GM21723 (cell line): ENCODE results near the gene TAF12.
"Not testable (repeated sequence)": the region's sequence is repeated elsewhere in the genome, so short reads cannot be mapped to it uniquely, and the experiment has no call there.

Source experiments
- ATAC-seq: cut with Tn5 transposase; IDR thresholded peaks from one replicate; pipeline ENCODE4 v1.9.1; 2021; ENCODE audit warnings: mild to moderate bottlenecking, moderate library complexity; ENCODE audit not compliant: unreplicated experiment

The TAF12 gene

DNA sequence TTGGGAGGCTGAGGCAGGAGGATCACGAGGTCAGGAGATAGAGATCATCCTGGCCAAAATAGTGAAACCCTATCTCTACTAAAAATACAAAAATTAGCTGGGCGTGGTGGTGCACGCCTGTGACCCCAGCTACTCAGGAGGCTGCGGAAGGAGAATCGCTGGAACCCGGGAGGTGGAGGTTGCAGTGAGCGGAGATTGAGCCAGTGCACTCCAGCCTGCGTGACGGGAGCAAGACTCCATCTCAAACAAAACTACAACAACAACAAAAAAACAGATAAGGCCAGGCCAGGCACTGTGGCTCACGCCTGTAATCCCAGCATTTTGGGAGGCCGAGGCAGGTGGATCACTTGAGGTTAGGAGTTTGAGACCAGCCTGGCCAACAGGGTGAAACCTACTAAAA is 2.5 kb upstream of the TAF12 start:
- not testable (repeated sequence) for ATAC-seq

DNA sequence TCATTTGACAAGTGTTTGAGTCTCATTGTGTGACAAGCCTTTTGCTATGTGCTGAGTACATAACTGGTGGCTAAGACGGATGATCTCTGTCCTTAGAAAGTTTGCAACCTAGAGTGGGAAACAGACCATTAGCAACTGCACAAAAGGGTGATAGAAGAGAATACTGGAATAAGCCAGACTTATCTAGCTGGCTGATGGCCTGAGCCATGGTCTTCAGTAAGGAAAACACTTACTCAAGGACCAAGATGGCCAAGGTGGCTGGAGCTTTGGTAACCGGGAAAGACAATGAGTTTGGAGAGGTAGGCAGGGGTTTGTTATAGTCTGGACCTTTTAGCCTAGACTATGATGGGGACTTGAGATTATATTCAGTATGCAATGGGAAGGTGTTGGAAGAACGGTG is 1.6 kb upstream of the TAF12 start:
- no peak for ATAC-seq

DNA sequence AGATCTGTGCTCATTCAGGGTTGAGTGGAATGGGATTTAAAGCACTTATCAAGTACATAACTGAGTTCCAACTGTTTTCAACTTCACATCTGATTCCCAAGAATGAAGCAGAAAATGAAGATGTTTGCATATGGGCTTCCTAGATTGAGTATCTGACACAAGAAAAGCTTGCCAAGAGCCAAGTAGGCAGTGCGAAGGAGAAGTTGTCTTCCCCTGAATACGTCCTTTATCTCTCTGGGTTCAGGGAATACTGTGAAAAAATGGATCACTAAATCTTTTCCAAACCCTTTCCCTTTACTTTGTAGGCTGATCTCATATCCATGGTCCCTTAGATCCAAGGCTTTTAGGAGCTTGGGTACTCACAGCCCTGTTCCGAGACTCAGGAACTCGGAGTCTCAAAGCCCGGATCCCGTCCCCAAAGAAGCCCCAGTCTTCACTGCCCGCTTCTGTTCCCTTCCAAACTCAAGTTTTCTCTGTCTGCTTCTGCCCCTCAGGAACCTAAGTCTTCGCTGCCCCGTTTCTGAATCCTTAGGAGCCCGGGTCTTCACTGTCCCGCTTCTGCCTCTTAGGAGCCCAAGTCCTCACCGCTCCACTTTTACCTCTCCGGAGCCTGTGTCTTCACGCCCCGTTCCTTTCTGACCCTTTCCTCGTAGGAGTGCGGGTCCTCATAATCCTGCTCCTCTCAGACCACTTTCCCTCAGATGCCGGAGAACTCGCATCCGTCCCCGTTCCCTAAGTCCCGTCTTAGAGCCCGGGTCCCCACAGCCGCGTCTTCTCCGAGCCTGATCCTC is 616 bp downstream of the TAF12 start:
- ATAC-seq = peak; percentile 13

DNA sequence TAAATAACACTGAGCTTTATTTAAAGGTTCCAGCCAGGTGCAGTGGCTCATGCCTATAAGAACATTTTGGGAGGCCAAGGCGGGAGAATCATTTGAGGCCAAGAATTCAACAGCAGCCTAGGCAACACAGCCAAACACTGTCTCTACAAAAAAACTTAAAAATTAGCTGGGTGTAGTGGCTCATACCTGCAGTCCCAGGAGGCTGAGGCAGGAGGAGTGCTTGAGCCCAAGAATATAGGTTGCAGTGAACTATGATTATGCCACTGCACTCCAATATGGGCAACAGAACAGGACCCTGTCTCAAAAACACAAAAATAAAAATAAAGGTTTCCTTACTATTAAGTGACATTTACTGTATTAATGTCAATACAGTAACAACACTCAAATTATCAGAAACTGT is 2.1 kb downstream of the TAF12 start:
- no peak for ATAC-seq

DNA sequence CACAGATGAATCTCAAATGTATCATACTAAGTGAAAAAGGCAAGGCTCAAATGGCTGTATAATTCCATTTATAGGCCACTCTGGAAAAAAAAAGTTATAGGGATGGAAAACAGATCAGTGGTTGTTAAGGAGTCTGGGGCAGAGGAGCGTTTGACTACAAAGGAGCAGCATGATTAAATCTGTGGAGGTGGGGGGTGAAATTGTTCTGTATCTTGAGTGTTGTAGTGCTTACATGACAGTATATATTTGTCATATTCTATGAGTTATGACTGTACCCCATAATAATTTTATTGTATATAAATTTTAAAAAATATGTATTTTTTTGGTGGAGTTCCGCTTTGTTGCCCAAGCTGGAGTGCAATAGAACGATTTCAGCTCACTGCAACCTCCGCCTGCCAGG is 10.3 kb downstream of the TAF12 start:
- no peak for ATAC-seq

DNA sequence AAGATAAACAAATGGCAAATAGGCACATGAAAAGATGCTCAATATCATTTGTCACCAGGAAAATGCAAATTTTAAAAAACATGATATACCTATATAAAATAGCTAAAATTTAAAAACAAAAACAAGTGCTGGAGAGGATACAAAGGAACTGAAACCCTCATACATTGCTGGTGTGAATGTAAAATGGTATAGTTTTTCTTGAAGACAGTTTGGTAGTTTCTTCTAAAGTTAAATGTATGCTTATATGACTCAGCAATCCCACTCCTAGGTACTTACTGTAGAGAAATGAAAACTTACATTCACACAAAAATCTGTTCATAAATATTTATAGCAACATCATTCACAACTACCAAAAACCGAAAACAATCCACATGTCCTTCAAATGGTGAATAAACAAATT is 11.2 kb downstream of the TAF12 start:
- ATAC-seq = no peak

DNA sequence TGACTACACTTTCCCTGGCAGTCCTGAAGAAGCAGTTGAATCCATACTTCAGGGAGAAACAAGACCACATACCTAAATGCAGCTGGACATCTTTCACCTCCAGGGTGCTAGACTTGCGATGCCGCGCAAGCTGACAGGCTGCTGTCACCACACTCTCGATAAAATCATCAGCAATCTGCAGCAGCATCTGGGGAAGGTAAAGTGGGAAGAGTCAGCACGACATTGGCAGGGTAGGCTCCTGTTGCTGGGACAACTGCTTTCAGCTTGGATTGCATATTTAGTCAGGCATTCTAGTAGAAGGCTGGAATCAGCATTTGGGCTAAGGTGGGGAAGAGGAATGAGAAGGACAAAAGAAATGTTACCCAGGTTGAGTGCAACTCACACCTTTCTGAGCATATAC is 29.7 kb downstream of the TAF12 start:
- ATAC-seq = no peak

DNA sequence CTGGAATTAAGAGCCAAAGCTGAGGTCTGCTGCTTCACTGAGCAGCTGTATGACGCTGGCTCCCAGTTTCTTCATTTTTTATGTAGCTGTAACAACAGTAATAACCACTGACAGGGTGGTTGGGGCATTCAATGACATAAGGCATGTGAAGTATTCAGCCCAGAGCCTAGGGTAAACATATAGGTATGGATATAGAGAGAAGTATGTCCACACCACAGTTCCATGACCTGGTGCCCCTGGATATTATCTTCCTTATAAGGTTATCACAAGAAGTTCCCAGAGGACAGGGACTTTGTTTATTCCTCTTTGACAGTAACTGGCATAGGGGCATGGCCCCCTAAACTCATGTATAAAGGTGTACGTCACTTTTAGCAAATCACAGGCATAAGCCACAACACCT is 36.1 kb downstream of the TAF12 start:
- no peak for ATAC-seq

DNA sequence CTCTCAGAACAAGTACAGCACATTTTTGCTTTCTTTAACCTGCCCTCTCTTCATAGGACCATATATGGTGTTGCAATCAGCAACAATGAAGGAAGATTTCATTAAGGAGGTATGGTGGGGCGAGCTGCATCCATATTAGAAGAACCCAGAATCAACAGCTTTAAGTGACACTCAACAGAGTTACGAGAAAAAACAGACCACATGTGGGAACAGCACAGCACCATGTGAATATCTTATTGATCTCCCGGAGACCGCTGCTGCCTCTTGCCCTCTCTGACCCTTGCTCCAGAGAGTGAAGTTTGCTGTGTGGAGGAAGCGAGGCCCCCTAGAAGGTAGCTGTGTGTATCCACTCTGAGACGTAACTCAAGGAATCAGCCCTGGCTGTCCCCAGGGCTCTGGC is 37.9 kb downstream of the TAF12 start:
- no peak for ATAC-seq

DNA sequence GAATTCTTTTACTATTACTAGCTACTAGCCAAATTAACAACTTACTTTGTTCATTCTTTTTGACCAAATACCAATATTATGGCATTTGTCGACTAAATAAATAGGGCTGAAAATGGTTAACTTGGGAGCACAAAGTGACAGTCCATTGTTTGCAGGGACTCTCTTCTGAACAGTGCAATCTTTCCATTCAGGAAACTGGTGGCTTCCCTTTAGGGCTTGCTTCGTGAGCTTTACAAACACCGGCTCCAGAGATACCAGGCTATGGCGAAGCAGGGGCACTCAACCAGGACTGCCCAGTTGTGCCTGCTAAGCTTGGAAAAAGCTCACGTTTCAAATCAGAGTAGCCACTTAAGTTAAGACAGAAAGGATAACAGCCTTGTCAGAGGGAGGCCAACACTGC is 38.5 kb downstream of the TAF12 start:
- no peak for ATAC-seq

DNA sequence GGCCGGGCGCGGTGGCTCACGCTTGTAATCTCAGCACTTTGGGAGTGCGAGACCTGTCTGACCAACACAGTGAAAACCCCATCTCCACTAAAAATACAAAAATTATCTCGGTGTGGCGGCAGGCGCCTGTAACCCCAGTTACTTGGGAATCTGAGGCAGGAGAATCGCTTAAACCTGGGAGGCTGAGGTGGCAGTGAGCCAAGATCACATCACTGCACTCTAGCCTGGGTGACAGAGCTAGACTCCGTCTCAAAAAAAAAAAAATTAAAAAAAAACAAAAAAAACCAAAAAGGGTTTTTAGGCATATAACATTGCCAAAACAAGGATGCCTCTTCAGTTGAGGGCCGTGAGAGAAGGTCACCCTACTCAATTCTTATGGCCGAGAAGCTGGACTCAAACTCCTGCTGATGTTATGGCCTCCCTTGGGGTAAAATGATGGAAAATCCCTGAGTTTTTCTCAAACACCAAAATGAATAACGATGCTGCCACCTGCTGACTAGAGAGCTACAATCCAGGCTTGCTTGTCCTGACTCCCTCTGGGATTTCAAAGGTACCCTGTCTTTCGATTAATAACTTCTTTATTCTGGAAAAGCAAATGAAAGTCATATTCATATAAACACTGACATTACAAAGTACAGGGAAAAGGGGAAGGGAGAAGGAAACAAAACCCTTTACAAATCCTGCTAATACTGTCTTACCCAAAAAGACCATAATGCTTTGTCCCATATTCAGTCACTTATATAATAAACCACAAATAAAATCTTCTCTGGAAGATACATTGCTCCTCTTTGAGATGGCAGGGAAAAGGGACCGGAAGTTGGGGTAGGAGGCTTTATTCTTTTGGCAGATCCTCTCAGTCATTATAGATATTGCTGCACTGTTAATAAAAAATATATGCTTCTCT is 40.1 kb downstream of the TAF12 start:
- ATAC-seq = no peak

DNA sequence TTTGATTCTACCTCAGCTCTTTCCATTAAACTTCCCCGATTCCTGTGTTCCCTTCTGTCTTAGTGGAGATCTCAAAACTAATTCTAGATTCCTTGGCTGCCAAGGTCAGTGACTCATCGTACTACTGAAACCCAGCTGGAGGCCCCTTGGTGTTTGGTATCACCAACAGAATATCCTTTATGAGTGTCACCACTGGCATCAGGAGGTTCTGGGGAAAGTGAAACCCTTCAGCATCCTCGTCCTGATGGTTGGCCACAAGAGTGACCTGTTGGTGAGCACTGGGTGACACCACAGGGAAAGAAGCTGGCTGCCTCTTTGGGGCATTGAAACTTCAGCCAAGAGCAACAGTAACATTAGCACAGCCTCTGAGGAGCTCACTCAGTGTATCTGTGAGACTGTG is 41.2 kb downstream of the TAF12 start:
- ATAC-seq = no peak

DNA sequence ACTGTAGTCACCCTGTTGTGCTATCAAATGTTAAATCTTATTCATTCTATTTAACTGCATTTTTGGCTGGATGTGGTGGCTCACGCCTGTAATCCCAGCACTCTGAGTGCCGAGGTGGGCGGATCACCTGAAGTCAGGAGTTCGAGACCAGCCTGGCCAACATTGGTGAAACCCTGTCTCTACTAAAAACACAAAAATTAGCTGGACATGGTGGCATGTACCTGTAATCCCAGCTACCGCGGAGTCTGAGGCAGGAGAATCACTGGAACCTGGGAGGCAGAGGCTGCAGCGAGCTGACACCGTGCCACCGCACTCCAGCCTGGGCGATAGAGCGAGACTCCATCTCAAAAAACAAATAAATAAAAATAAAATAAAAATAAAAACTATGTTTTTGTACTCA is 46.6 kb downstream of the TAF12 start:
- ATAC-seq = not testable (repeated sequence)

DNA sequence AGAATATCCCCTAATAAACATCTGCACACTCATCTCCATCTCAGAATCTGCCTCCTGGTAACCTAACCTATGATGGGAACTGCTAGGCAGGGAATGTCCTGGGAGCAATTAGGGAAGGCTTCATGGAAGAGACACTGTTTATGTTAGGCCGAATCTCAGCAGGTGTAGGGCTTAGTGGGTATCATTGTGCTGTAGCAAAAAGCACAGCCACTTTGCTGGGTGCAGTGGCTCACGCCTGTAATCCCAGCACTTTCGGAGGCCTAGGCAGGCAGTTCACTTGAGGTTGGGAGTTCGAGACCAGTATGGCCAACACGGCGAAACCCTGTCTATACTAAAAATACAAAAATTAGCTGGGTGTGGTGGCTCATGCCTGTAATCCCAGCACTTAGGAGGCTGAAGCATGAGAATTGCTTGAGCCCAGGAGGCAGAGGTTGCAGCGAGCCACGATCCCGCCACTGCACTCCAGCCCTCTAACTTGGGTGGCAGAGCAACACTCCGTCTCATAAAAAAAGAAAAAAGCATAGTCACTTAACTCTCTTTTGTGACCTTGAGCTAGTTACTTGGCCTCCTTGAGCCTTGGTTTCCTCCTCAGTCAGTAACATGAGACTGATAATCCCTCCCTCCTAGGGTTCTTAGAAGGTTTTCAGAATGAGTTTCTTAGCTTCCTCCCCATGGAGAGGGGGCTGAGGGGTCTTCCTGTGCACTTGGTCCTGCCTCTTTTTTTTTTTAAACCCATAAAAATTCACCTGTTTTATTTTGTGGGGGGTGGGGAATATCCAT is 47.3 kb downstream of the TAF12 start:
- no peak for ATAC-seq

DNA sequence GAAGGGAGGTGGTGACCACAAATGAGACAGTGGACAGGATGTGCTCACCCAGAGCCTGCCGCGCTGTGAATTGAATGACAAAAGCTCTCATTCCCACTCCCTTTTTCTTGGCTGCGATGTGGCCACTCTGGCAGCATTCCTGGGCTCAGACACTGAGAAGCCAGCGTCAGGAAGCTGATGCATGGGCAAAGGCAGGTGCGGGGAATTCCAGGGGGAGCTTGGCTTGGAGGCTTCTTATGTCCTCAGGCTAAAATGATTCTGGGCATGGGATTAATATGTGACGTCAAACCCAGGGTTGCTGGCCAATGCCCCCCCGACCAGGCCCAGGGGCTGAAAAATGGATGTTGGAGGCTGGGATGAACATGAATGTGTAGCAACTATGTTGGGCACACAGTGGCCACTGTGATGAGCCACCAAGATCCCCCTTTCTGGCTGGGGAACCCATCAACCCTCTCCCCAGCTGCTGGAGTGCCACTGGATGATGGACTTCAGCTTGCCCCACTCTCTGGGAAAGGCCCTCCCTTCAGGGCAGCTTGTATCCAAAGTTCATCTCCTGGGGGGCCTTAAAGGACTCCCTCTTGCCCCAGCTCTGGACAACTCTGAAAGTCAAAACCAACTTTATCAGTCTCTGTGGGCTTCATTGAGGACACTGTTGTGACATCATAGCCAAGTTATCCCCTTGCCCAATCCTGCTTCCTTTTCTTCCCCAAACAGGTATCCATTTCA is 48.0 kb downstream of the TAF12 start:
- ATAC-seq = not testable (repeated sequence)

DNA sequence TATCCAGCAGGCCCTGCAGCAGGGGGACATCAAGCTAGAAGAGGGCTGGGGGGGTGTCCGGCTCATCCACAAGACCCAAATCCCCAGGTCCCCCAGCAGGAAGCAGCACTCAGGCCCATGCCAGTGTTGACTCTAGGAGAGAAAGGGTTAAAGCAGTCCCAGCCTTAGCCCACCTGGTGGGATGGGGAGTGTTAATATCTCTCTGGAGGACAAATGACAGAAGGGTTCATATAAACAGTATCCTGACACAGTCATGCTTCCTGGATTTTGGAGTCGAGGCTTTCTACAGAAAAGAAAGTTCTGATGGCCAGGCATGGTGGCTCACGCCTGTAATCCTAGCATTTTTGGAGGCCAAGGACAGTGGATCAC is 48.9 kb downstream of the TAF12 start:
- ATAC-seq = not testable (repeated sequence)

DNA sequence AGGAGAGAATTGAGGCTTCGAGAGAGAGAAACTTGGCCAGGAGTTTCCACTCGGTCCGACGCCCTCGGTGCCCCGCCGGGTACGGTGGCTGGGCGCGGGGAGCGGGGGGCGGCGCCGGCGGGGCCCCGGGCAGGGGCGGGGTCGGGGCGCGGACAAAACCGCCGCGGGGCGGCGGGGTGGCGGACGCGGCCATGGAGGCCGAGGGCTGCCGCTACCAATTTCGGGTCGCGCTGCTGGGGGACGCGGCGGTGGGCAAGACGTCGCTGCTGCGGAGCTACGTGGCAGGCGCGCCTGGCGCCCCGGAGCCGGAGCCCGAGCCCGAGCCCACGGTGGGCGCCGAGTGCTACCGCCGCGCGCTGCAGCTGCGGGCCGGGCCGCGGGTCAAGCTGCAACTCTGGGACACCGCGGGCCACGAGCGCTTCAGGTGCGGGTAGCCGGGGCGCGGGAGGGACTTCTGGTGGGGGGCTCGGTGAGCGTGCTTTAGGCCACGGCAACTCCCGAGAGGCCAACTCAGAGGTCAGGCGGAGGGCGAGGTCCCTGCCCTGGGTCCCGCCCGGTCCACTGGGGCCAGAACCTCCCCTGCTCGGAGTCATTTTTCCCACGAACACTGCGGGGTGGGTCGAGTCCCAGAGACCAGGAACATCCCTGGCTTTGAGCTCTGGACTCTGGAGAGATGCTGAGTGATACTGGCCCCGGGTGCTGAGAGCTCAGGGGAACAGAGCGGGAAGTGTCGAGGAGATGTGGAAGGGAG is 50.4 kb downstream of the TAF12 start:
- no peak for ATAC-seq

DNA sequence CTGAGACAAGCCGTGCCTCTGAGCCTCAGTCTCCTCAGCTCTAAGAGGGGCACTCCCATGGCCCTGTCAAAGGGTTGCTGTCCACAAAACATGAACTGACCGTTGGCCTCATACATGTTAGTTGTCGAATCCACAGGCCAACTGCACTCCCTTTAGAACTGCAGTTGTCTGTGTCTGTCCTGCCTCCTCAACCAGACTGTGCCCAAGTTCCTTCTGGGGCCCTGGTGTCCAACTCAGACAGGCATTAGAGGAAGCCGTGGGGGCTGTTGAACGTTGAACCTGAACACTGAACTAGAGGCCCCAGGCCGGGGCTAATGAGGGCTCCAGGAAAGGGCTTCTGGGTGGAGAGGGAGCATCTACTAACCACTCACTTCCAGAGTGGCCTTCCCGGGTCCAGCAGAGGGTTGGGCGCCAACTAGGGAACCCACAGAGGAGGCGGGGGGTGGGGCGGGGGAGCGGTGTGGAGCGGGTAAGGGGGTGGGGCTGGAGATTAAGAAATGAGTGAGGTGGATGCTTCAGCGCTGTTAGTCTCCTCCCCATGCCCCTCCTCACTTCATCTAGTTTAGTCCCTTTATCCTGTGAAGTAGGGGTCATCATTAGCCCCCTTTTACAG is 51.1 kb downstream of the TAF12 start, which contains the start of gene RAB42:
Gene RAB42 (plus strand): TSS at position 558 of the 613 bp plus-strand sequence. CDS start 247 bp downstream, outside the sequence.
- ATAC-seq = no peak

DNA sequence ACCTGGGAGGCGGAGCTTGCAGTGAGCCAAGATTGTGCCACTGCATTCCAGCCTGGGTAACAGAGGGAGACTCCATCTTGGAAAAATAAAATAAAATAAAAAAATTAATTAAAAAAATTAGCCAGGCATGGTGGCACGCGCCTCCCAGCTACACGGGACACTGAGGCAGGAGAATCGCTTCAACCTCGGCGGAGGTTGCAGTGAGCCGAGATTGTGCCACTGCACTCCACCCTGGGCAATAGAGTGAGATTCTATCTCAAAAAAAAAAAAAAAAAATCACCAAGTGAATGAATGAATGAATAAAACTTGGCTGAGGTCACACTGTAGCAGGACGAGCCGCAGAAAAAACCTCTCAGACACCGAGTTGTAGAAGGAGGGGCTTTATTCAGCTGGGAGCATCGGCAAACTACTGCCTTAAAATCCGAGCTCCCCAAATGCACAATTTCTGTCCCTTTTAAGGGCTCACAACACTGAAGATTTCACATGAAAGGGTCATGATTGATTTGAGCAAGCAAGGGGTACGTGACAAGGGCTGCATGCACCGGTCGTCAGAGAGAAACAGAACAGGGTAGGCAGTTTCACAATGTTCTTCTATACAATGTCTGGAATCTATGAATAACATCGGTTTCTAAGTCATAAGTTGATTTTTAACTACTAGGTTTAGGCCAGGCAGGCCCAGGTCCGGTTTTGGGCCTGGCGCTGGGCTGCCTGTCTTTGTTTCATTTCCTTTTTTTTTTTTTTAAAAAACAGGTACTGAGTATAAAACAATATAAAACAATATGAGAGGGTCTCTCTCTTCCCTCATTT is 56.1 kb downstream of the TAF12 start:
- ATAC-seq = not testable (repeated sequence)
